HG03342 (cell line): Measurements from ENCODE around the gene DACT1.
"Not testable (repeated sequence)": the region's sequence is repeated elsewhere in the genome, so short reads cannot be mapped to it uniquely, and the experiment has no call there.

Experiments used
- ATAC-seq: cut with Tn5 transposase; IDR thresholded peaks from one replicate; pipeline ENCODE4 v1.9.1; 2021; ENCODE audit warnings: mild to moderate bottlenecking, moderate library complexity; ENCODE audit not compliant: unreplicated experiment

The DACT1 gene, protein sequence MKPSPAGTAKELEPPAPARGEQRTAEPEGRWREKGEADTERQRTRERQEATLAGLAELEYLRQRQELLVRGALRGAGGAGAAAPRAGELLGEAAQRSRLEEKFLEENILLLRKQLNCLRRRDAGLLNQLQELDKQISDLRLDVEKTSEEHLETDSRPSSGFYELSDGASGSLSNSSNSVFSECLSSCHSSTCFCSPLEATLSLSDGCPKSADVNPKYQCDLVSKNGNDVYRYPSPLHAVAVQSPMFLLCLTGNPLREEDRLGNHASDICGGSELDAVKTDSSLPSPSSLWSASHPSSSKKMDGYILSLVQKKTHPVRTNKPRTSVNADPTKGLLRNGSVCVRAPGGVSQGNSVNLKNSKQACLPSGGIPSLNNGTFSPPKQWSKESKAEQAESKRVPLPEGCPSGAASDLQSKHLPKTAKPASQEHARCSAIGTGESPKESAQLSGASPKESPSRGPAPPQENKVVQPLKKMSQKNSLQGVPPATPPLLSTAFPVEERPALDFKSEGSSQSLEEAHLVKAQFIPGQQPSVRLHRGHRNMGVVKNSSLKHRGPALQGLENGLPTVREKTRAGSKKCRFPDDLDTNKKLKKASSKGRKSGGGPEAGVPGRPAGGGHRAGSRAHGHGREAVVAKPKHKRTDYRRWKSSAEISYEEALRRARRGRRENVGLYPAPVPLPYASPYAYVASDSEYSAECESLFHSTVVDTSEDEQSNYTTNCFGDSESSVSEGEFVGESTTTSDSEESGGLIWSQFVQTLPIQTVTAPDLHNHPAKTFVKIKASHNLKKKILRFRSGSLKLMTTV

DNA sequence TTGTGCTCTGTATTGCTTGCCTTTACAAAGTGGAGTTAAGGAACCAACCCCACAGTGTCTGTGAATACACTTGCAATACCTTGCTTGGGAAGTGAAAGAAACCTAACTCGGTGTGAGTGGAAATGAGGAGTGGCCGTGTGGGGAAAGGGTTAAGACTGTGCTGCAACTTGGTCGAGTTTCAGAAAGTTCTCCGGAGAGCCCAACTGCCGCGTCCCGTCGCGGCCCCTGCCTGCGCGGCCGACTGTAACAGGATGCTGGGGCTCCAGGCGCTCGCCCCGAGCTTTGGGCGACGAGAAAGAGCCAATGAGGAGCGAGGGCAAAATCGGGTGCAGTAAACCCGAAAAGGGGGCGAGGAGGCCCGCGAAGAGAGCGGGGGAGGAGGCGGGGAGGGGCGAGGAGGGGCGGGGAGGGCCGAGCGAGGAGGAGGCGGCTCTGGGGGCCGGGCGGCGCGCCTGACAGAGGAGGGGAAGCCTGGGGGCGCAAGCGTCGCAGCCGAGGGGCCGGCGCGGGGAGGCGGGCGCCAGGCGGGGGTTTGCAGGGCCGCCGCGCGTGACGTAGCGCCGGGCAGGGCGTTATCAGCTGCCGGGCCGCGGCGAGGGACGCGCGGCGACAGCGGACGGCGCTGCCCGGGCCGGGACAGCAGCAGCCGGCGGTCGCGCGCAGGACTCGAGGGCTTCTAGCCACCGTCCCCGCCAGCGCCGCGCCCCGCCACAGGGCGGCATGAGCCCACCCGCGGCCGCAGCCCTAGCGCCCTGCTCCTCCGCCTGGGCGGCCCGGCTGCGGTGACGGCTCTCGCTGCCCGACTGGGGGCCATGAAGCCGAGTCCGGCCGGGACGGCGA lies at the start of gene DACT1:
DACT1 (plus strand) TSS at position 572 of the 840 bp plus-strand sequence; CDS start at position 813, 241 bp downstream.
- ATAC-seq = peak; percentile 51

DNA sequence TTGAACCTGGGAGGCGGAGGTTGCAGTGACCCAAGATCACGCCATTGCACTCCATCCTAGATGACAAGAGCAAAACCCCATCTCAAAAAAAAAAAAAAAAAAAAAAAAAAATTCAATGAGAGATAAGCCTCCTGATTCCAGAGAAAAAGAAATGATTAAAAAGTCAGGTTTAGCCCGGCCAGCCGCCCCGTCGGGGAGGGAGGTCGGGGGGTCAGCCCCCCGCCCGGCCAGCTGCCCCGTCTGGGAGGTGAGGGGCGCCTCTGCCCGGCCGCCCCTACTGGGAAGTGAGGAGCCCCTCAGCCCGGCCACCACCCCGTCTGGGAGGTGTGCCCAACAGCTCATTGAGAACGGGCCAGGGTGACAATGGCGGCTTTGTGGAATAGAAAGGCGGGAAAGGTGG lies 49.4 kb upstream of the DACT1 start:
- not testable (repeated sequence) for ATAC-seq

DNA sequence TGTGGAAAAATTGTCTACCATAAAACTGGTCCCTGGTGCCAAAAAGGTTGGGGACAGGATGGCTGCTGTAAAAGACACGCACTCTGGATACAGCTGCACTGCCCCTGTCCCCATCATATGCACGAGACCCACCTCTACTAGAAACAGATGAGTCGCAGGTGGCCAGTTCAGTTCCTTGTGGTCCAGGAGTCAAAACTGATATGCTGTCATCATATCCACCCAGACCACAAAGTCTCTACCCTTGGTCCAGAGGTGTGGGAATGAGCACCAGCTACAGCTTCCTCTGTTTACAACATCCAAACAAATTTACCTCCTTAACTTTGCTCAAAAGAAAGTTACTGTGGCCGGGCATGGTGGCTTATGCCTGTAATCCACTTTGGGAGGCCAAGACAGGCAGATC lies 43.8 kb upstream of the DACT1 start:
- no peak for ATAC-seq

DNA sequence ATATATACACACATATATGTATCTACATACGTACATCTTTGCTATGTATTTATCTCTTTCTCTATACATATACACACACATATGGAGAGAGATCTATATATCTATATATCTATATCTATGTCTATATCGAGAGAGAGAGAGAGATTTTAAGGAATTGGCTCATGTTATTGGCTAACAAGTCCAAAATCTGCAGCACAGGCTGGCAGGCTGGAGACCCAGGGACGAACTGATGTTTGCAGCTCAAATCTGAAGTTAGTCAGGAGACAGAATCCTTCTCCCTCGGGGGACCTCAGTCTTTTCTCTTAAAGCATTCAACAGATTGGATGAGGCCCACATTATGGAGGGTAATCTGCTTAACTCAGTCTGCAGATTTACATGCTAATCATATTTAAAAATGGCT lies 40.7 kb upstream of the DACT1 start:
- no peak for ATAC-seq

DNA sequence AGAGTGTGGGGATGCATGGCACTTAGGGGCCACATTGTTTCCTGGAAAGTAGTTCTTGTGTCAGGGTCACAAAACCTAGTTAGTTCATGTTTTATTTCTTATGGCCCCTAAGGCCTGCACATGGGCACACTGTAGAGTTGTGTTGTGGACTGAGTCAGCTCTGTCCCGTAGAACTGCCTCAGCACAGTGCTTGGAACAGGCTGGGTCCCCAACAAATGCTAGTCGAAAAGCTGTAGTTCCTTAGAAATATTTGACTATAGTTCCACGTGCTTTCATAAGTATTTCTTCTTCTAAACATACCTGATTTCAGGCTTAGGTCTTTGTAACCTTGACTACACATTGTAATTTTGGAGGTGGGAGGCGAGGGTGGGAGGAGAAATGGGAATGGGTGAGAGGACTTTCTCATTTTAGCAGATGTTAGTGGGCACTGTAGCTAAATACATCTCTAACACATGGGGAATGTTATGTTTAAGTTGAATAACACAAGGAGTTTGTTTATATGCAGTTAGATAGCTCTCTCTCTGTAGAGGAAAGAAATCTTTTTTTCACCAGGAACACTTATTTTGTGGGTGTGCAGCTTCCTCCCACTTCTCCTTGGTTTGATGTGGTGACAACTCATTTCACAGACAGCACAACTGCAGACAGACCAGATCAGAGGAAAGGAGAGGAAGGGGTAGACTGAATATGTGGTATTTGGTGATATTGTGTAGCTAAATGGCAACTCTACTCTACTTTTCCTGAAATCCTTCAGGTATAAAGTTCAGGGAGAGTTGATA lies 39.5 kb upstream of the DACT1 start:
- no peak for ATAC-seq

DNA sequence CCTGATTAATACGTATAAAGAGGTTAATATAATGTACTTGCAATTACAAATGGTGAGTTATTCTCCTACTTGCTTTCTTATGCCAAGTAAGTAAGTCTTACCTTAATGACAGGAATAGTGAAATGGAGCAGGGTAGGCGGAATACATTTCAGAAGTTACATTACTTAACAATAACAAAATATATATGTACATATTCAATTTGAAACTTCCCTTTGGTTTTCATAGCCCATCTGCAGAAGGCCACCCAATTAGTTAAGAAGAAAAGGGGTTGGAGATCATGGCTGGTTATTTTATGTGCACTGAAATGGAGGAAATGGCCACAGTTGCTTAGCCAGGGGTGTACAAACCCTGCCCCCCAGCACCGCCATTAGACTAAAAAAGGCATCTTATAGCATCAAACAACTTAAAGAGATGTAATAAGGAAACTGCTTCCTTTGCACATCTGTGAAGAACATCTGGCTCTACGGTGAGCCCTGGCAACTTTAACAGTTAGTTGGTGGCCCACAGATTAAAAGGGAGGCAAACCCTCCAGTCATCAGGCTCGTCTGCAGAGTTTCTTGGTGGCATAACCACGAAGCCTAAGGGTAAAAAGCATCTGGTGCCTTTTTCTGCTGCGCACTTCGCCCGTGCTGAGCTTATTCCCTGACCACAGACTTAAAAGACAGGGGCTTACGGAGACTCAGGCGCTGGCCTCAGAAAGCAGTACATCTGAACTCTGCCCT lies 38.8 kb upstream of the DACT1 start:
- no peak for ATAC-seq

DNA sequence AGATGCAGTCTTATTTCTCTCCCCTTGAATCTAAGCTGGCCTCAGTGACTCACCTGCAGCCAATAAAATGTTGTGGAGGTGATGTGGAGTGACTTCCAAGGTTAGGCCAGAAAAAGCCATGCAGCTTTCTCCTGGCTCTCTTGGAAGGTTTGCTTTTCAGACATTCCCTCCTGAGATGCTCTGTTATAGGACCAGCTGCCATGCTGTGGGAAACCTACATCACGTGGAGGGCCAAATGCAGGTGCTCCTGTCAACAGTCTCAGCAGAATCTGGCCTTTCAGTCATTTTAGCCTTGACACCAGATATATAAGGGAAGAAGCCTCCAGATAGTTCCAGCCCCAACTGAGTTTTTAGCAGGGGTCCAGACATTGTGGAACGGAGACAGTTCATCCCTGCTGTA lies 38.1 kb upstream of the DACT1 start:
- ATAC-seq = no peak

DNA sequence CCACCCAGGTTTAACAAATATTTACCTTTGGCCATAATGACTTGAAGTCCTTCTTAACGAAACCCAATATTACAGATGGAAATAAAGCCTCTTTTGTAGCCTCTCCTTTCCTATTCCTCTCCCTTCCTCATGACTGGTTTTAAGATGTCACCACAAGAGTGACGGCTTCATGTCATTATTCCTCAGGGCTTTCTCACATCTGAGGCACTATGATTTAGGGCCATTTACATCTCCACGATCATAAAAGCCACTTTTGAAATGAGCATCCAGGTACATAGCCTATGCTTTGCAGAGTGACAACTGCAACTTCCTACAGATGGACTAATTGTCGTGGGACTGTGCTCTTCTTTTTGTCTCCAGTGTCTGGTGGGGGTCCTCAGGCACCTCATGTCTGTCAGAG lies 32.3 kb upstream of the DACT1 start:
- no peak for ATAC-seq

DNA sequence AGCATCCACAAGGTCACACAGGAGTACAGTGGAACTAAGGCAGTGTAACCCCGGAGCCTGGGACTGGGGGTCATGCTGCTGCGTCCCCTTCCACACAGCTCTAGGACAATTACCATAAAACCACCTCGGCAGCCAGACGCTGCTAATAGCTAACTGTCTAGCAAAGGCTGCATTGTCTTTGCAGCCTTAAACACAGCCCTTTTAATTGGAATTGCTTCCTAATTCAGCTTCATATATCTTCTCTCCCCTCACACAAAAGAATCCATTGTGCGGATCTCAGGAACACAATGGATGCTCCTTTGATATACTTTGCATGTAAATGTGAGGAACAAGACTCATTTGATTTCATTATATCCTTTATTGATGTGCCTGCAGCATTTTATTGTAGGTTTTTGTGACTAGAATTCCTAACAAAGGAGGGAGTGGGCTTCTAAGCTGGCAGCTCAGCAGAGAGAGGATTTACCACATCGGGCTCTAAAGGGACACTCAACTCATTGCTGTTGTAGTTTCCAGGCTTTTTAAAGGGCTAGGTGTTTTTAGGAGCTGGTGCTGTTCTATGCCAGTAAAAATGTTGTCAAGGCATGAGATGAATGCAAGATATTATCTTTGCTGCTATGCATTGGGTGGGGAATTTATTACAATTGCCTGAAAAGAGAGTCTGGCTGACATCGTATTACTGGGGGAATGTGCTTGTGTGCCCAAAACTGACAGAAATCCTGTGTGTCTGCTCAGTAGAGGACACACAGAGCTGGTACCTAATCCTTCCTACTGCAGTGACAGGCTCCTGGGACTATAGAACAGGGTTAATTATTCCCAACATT lies 30.4 kb upstream of the DACT1 start:
- no peak for ATAC-seq

DNA sequence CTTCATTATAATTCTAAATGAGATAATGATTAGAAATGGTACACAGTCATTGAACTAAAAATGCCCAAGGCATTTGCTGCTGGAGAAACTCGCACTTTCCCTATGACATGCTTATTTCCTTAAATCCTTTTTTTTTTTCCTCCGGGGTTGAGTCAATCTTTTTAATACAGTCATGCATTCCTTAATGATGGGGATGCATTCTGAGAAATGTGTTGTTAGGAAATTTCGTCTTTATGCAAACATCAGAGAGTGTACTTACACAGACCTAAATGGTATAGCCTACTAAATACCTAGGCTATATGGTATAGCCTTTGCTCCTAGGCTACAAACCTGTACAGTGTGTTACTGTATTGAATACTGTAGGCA lies 29.8 kb upstream of the DACT1 start:
- no peak for ATAC-seq

DNA sequence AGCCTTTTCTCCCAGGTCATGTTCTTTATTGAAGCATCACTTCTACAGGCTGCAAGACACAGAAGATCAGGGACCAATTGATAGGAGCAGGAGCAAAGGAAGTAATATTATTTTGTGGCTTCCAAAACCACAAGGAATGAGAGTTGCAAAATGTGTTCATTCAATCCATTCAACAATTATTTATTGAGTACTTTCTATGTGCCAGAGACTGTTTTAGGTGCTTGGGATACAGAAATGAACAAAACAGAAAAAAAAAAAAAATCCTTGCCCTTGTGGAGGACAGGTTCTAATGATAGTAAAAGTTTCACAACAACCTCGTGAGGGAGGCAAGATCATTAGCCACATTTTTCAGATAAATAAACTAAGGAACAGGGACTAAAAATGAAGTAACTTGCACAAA lies 20.1 kb upstream of the DACT1 start:
- no peak for ATAC-seq

DNA sequence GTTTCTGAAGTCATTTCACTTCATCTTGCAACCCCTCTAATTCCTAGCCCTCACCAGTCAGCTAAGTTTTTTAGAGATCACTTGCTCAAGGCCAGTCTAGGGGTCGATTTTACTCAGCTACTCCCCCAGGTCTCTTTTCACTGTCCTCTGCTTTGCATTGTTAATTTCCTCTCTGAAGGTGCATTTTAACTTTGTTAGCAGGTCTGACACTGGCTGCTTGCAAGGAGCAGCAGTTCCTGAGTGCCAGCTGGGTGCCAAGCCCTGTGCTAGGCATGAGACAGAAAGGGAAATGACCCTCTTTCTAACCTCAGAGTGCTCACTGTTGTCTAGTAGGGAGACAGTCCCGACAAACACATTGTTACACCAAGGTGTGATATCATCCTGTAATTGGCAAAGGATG lies 17.8 kb upstream of the DACT1 start:
- no peak for ATAC-seq

DNA sequence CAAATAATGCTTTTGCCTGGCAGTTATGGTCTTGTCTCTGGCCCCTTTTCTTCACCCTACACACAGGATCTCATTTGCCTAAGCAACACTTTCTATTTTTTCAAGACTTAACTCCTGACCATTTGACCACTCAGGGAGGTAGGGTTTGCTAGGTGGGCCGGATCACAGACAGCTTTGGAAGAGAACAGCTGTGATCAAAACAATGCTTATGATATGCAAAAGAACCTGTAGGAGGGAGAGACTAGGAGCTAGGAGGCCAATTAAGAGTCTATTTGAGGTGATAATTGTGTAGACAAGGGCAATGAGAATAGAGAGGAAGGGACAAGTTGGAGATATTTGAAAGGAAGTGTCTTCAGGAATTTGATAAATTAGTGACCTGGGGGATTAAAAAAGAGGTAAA lies 12.3 kb upstream of the DACT1 start:
- no peak for ATAC-seq

DNA sequence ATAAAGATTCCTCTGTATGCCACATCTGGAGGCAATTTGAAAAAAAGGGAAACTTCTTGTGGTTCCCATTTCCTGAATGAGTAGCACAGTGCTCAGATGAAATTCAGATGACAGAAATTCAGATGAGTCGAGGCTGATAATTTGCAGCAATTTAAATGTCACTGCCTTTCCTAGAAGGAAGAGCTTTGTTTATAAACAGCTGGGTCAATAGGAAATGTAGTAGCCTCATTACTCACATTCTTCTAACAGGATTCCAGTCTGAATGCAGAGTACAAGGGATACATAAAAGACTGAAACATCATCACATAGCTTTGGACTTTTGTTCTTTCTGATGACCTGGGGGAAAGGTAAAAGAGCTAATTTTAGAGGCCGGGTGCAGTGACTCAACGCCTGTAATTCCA lies 11.3 kb upstream of the DACT1 start:
- ATAC-seq = no peak

DNA sequence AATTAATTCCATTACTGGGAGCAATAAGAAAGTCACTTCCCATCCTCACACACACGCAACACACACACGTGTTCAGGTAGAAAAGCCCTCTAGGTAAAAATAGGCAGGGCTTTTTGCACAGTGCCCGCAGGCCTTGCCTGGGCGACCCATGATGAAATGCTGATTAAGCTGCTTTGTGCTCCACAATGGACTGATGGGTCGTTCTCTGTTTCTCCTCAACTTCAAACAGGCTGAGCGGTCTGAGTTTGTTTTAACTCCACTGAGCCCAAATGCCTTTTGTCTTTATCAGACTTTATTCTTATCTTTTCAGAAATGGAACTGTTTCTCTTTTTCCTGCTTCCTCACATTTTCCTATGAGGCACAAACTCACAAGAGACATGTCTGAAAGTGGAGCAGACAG lies 9.4 kb upstream of the DACT1 start:
- no peak for ATAC-seq

DNA sequence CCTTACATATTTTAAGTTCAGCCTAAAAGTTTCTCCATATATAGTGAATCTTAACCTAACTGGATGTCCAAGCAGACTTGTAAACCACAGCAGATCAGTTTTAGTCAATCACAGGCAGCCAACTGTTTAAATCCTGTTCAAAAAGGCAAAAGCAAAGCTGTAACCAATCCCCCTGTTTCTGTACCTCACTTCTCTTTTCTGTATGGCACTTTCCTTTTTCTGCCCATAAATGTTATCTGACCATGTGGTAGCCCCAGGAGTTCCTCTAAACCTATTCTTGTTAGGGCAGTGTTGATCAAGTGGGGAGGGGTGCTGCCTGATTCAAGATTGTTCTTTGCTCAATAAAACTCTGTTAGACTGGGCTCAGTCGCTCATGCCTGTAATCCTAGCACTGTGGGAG lies 8.5 kb upstream of the DACT1 start:
- no peak for ATAC-seq

DNA sequence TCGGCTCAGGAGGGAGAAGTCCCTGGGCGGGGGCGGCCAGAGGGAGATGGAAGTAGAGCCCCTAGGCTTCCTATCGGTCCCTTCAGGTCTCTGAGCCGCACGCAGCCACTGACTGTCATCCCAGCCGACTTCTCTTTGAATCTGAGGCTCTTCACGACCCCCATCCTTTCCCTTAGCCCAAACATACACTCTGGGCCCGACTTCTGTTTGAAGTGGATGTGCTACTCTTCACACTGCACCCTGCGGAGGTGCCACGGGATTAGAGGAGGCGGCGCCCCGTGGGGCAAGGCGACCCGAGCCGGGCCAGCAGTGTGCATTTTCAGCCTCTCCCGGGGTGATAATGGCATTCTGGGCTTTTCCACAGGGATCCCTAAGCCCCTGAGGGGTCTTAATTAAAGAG lies 6.0 kb upstream of the DACT1 start:
- ATAC-seq = no peak

DNA sequence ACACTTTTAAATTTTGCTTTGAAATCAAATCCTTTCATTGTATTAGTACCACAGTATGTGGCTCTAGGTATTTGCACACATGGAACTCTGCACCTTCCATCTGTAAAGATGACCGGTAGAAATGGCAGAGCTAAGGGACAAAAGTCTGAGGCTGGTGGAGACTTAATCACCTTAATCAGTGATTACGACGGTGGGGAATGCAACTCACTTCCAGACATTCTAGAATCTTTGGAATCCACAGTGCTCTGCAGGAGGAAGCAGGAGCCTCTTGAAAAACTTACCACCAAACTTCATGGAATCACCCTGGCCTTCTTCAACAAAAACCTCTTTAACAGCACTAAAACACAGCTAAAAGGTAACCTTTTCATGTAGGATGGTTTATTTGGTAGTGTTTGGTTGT lies 3.9 kb upstream of the DACT1 start:
- no peak for ATAC-seq

DNA sequence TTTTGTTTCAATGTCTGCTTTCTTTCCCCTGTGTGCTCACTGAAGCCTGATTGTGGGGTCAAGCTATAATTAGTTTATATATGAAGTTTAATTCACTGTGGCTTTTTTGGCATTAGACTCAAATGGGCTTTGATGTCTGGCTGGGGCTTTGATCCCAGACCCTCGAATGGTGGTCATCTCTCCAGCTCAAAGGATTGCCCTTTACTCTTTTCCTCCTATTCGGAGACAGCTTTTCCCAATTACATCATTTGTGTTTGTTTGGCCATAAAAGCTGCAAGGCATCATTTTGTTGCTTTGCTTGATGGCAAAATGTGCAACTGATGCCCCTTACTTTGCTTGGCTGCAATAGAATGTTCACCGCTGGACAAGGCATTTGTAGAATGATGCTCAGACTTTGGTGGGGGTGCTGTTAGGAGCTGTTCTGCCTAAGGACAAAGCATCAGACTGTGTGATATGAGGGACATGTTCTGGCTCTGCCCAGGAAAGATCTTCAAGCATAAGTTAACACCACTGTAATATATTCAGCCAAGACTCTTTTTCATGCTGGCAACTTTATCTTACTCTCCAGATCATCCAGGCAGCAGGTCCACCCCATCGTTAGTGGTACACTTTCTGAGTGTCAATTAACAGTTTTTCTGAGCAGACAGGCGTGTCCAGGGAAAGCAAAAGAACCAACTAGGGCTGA lies 3.2 kb upstream of the DACT1 start:
- ATAC-seq = no peak
